Parietal lobe (tissue), 1 donor: ENCODE results near the gene LRP8. TPM values are rescaled to one million over a fixed set of nuclear protein-coding genes. Genes with fewer than 3 reads are reported as not detected.

Experiments
- total RNA-seq: library from RNA; depleted of rRNA; stranded (reverse); fragments of >200 nt; gene quantifications from one replicate; pipeline ENCODE4 v1.2.3, GENCODE V29; 2014

LRP8 gene
- total RNA-seq, result 216 TPM

DNA sequence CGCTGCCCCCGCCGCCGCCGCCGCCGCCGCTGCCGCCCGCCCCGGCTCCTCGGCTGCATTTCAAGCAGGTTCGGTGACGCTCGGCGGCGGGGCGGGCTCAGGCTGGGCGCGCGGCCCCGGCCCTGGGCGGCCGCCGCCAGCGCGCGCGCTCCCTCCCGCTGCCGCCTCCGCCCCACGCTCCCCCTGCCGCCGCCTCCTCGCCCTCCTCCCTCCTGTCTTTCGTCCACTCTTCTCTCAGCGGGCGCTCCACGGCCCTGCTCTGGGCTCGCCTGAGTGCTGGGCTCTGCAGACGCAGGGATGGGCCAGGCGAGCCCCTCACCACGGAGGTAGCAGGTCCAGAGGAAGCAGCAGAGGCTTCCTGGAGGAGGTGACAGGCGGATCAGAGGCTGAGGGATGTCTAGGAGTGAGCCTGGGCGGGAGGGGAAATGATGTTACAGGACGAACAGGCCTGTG lies at the start of gene LRP8:
Gene LRP8, minus strand, starts transcription at position 62 of the 453 bp plus-strand sequence. CDS start 158 bp downstream, outside the sequence.

DNA sequence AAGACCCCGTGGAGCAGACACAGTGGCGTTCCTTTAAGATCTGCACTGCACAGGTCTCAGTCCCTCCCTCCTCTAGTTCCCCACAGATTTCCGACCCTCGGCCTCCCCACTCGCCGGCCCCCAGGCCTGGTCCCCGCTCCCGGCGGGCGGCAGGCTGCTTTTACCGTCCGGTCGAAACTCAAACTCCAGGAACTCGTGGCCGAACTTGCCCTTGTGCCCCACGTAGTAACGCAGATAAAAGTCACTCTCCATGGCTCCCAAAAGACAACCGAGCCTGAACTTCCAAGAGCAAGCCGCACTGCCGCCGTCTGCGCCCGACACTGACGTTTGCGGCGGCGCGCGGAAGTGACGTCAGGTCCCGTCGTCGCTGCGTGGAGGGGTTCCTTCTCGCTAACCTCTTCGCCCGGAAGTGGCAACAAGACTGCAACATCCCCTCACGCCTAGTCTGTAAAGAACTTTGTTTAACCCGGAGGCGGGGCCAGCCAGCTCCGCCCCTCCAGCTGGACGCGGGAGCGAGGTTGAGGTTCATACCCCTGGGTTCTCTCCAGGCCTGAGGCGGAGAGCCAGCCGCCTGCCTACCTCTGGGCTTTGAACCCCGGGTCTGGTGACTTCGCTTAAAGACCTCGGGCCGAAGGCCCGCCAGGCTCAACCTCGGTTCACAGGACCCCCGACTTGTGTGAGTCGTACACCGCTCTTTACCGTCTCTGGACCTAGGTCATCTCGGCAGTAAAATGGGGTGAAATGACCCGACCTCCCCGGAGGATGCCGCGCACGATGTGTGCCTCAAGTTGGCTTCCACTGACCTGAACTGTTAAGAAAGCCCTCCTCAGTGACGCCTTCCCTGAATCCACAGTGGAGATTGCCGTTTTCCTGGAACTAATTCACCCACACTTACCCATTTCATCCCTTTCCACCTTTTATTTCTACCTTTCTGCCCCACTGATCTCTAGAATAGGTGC lies 89.4 kb downstream of the LRP8 start, which contains the start of gene MAGOH:
Gene MAGOH, minus strand, starts transcription at position 322 of the 959 bp plus-strand sequence. Its CDS starts 70 bp downstream, at position 252.

GRCh38 chr1:53220171-53220961 lies 107.5 kb downstream of the LRP8 start, which contains the start of gene CZIB:
Gene CZIB (minus strand): TSS chr1:53220634. CDS start chr1:53220575, 59 bp downstream.

GRCh38 chr1:53196485-53197290 lies 131.2 kb downstream of the LRP8 start, which contains the start of gene CPT2:
Gene CPT2 (plus strand): TSS chr1:53196824. CDS start chr1:53196944, 120 bp downstream.

Other genes starting within 250 kb of the LRP8 start
- not detected for gene SLC1A7, start 185.4 kb downstream of the LRP8 start, total RNA-seq
- gene CPT2, start 131.2 kb downstream of the LRP8 start, total RNA-seq, result 5.0 TPM
- 61.3 TPM for gene CZIB, start 107.4 kb downstream of the LRP8 start, total RNA-seq
- 17.5 TPM for gene MAGOH, start 89.6 kb downstream of the LRP8 start, total RNA-seq
- gene DMRTB1, start 131.3 kb upstream of the LRP8 start, total RNA-seq, result not detected